ENCODE results near the gene RAB4A.

DNA sequence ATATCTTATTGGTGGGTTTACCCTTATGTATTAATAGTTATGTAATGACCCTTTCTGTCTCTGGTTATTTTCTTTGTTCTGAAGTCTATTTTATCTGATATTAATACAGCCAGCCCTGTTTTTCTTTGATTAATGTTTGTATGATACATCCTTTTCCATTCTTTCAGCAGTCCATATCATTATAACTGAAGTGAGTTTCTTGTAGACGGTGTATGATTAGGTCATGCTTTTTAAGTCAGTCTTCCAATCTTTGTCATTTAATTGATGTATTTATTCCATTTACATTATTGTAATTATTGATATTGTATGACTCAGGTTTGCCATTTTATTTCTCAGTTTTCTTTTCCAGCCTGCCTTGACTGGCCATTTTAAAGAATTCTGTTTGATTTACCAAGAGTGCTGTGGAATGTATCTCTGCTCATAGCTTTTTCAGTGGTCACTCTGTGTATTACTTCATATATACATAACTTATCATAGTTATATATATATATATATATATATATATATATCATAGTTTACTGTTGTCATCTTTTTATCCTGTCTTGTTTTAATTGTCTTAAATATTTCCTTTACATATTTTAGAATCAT lies 10.5 kb downstream of the RAB4A start:
- TF ChIP-seq L3MBTL2 (conservative IDR thresholded peaks at IDR 0.05) = no peak
- TF ChIP-seq LEF1 (IDR thresholded peaks at IDR 0.05; ENCODE audit: borderline replicate concordance) = no peak
- TF ChIP-seq, protein P1, sequence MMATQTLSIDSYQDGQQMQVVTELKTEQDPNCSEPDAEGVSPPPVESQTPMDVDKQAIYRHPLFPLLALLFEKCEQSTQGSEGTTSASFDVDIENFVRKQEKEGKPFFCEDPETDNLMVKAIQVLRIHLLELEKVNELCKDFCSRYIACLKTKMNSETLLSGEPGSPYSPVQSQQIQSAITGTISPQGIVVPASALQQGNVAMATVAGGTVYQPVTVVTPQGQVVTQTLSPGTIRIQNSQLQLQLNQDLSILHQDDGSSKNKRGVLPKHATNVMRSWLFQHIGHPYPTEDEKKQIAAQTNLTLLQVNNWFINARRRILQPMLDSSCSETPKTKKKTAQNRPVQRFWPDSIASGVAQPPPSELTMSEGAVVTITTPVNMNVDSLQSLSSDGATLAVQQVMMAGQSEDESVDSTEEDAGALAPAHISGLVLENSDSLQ (IDR thresholded peaks at IDR 0.05) = no peak

Data from HEK293T (cell line).